HepG2 (cell line): ENCODE measurements around the gene EIF3L. TPM values are rescaled to one million over a fixed set of nuclear protein-coding genes. Genes with fewer than 3 reads are reported as not detected.

Experiments
- ATF3 ChIP-seq: sonication (generic); formaldehyde crosslinking; IDR thresholded peaks from 2 replicates; pipeline ENCODE4 v1.4.0; 2020; ENCODE audit warnings: missing genetic modification reagents
- ATF4 ChIP-seq, 2 experiments: fragments of 450-650 bp in 1 of 2; sonication (generic) in 1 of 2; formaldehyde crosslinking; IDR thresholded peaks; 2 replicates each; pipeline versions ENCODE4 v1.5.0 to v1.8.0; 2020 to 2022; ENCODE audit warnings: mild to moderate bottlenecking in 1 of 2, missing genetic modification reagents in 1 of 2
- BCLAF1 ChIP-seq: fragments of 450-650 bp; IDR thresholded peaks from 2 replicates; pipeline ENCODE4 v1.6.1; 2017; ENCODE audit warnings: mild to moderate bottlenecking
- BORCS8-MEF2B ChIP-seq: sonication (generic); formaldehyde crosslinking; IDR thresholded peaks from 2 replicates; pipeline ENCODE4 v1.8.0; 2022; ENCODE audit warnings: mild to moderate bottlenecking, missing genetic modification reagents
- CSRNP1 ChIP-seq: sonication (generic); formaldehyde crosslinking; IDR thresholded peaks from 2 replicates; pipeline ENCODE4 v1.8.1; 2023; ENCODE audit warnings: mild to moderate bottlenecking, missing genetic modification reagents
- GABPB1 ChIP-seq: IDR thresholded peaks from 2 replicates; pipeline ENCODE4 v1.6.1; 2016; ENCODE audit warnings: mild to moderate bottlenecking, missing genetic modification reagents, moderate library complexity, missing compliant biosample characterization
- HDAC1 ChIP-seq: sonication (generic); formaldehyde crosslinking; IDR thresholded peaks from 2 replicates; pipeline ENCODE4 v1.5.1; 2020; ENCODE audit warnings: mild to moderate bottlenecking, missing genetic modification reagents
- HNRNPK ChIP-seq: fragments of 200-400 bp; formaldehyde crosslinking; IDR thresholded peaks from 2 replicates; pipeline ENCODE4 v1.6.1; 2018; ENCODE audit warnings: low read length, low read depth, moderate library complexity, mild to moderate bottlenecking; ENCODE audit not compliant: poor library complexity, severe bottlenecking
- MAZ ChIP-seq, 2 experiments: sonication (generic) in 1 of 2; formaldehyde crosslinking in 1 of 2; IDR thresholded peaks; 2 replicates each; pipeline versions ENCODE4 v1.5.0 to v1.6.1; 2012 to 2020; ENCODE audit warnings: low read depth in 2 of 2, mild to moderate bottlenecking in 2 of 2, borderline replicate concordance in 1 of 2, improper control_type of control experiment in 1 of 2, low read length in 1 of 2, missing genetic modification reagents in 1 of 2, moderate library complexity in 1 of 2
- MED1 ChIP-seq: sonication (generic); formaldehyde crosslinking; IDR thresholded peaks from 2 replicates; pipeline ENCODE4 v1.4.0; 2020; ENCODE audit warnings: missing genetic modification reagents
- MLXIP ChIP-seq: sonication (generic); formaldehyde crosslinking; IDR thresholded peaks from 2 replicates; pipeline ENCODE4 v1.9.0; 2021; ENCODE audit warnings: missing genetic modification reagents, borderline replicate concordance
- NCOR1 ChIP-seq: fragments of 200-600 bp; sonication (generic); IDR thresholded peaks from 2 replicates; pipeline ENCODE4 v1.7.0; 2017; ENCODE audit warnings: antibody characterized with exemption, low read length, borderline replicate concordance
- NR2C2 ChIP-seq: sonication (generic); formaldehyde crosslinking; IDR thresholded peaks from 2 replicates; pipeline ENCODE4 v1.4.0; 2020; ENCODE audit warnings: missing genetic modification reagents, mild to moderate bottlenecking, moderate library complexity, borderline replicate concordance
- NR2F6 ChIP-seq, 2 experiments: IDR thresholded peaks; 2 replicates each; pipeline ENCODE4 v1.6.1; 2016; ENCODE audit warnings: antibody characterized with exemption in 1 of 2, mild to moderate bottlenecking in 1 of 2
- PRMT3 ChIP-seq: sonication (generic); formaldehyde crosslinking; IDR thresholded peaks from 2 replicates; pipeline ENCODE4 v1.8.1; 2022; ENCODE audit warnings: low read depth, mild to moderate bottlenecking, moderate library complexity, missing genetic modification reagents, borderline replicate concordance
- REPIN1 ChIP-seq: sonication (generic); formaldehyde crosslinking; IDR thresholded peaks from 2 replicates; pipeline ENCODE4 v1.8.0; 2022; ENCODE audit warnings: missing genetic modification reagents, low read depth, mild to moderate bottlenecking, borderline replicate concordance
- ZMAT3 ChIP-seq: sonication (generic); formaldehyde crosslinking; conservative IDR thresholded peaks from 2 replicates; pipeline ENCODE4 v1.7.0; 2021; ENCODE audit warnings: missing genetic modification reagents
- ZNF550 ChIP-seq: sonication (generic); formaldehyde crosslinking; IDR thresholded peaks from 2 replicates; pipeline ENCODE4 v1.4.0; 2020; ENCODE audit warnings: mild to moderate bottlenecking, missing genetic modification reagents, borderline replicate concordance
- ZNF746 ChIP-seq: sonication (generic); formaldehyde crosslinking; IDR thresholded peaks from 2 replicates; pipeline ENCODE4 v1.8.0; 2022; ENCODE audit warnings: mild to moderate bottlenecking, missing genetic modification reagents
- polyA plus RNA-seq, 8 experiments: library from polyadenylated mRNA; depleted of rRNA in 3 of 8; stranded (reverse) in 7 of 8; unstranded in 1 of 8; fragments of >200 nt; fragmentation: Illumina TruSeq in 4 of 8; extraction: Trizol in 4 of 8; gene quantifications; 2 replicates each; pipeline versions ENCODE4 v1.2.1 to v1.2.3, GENCODE V29; 2011 to 2016; ENCODE audit warnings: low read depth in 4 of 8, missing spikeins in 1 of 8, mixed read lengths in 1 of 8; ENCODE audit not compliant: insufficient read depth in 1 of 8
- total RNA-seq, 5 experiments: library from RNA; depleted of rRNA; stranded (reverse); fragments of >200 nt; fragmentation: Illumina TruSeq; extraction: Trizol; gene quantifications; 2 replicates each; pipeline ENCODE4 v1.2.3, GENCODE V29; 2016; ENCODE audit warnings: low read depth in 1 of 5

The EIF3L gene
- total and polyA plus RNA-seq, 2 of the 13 experiments (the other 11 are each of a cell fraction or from before 2014, with no cell fraction given) = 514 to 793 TPM

- TF ChIP-seq NCOR1 = peak; percentile 69; the same call in 1 of the 2 replicates
- peak; percentile 40; the same call in 1 of the 2 replicates for TF ChIP-seq NR2C2 (CRISPR knock-in tag)
- no peak for TF ChIP-seq MAZ (IDR thresholded peaks at IDR 0.05; ENCODE audit: borderline replicate concordance, low read depth, low read length)
- TF ChIP-seq MAZ (CRISPR knock-in tag; IDR thresholded peaks at IDR 0.05; ENCODE audit: low read depth) = peak; percentile 52
- TF ChIP-seq ZNF746 = no peak
- TF ChIP-seq ATF3 (CRISPR knock-in tag) = no peak
- peak; percentile 96 for TF ChIP-seq NR2F6 (IDR thresholded peaks at IDR 0.05)
- TF ChIP-seq NR2F6 (CRISPR knock-in tag; IDR thresholded peaks at IDR 0.05) = peak; percentile 90
- TF ChIP-seq PRMT3 (CRISPR knock-in tag) = no peak
- peak; percentile 70; the same call in 1 of the 2 replicates for TF ChIP-seq REPIN1 (CRISPR knock-in tag)
- no peak for TF ChIP-seq ZNF550 (CRISPR knock-in tag)
- peak; percentile 21; the same call in 1 of the 2 replicates for TF ChIP-seq BORCS8-MEF2B (CRISPR knock-in tag)
- TF ChIP-seq ZMAT3 = 0 out of 2 replicates have a peak, but pooled peaks have one; percentile 7
- TF ChIP-seq MED1 (CRISPR knock-in tag) = 0 out of 2 replicates have a peak, but pooled peaks have one; percentile 25
- 0 out of 2 replicates have a peak, but pooled peaks have one; percentile 57 for TF ChIP-seq HDAC1 (CRISPR knock-in tag)
- 0 out of 2 replicates have a peak, but pooled peaks have one; percentile 30 for TF ChIP-seq CSRNP1 (CRISPR knock-in tag)
- no peak for TF ChIP-seq MLXIP (CRISPR knock-in tag)
- TF ChIP-seq GABPB1 (CRISPR knock-in tag) = no peak
- TF ChIP-seq HNRNPK = peak; percentile 27
- peak in 1 of 2 experiments; percentile 97; a peak in 2 of 4 replicates for TF ChIP-seq ATF4 (CRISPR knock-in tag; IDR thresholded peaks at IDR 0.05)
- TF ChIP-seq BCLAF1 = no peak
Measured at GRCh38 chr22:37803195-37803638, 46.0 kb upstream of the EIF3L start (continued).
